GM12878 (cell line): Measurements from ENCODE around the gene SERBP1. TPM values are rescaled to one million over a fixed set of nuclear protein-coding genes. Genes with fewer than 3 reads are reported as not detected.

Experiments
- ATAC-seq: fragments of 200-7000 bp; cut with Tn5 transposase; 3 replicates; pipeline ENCODE4 v1.9.1; 2020; ENCODE audit warnings: mild to moderate bottlenecking, moderate library complexity
- BruUV-seq: library from RNA; stranded (reverse); fragments of 400-500 nt; replicated peaks from 2 replicates; lab custom pipeline; 2021; lab: Mats Ljungman, UMichigan
- CTCF ChIA-PET: fragments of 300-600 bp; sonication (Branson Sonifier 250); formaldehyde crosslinking; extraction: SDS; loops from one replicate; lab custom pipeline; 2021; ENCODE audit warnings: inconsistent platforms; lab: Yijun Ruan, JAX
- POLR2A ChIA-PET: fragments of 350-600 bp; formaldehyde crosslinking; extraction: SDS; loops from one replicate; lab custom pipeline; 2021; ENCODE audit warnings: inconsistent platforms; lab: Charles Lee
- RAD21 ChIA-PET: fragments of 300-600 bp; sonication (Branson Sonifier 250); formaldehyde crosslinking; loops from one replicate; lab custom pipeline; 2023; ENCODE audit warnings: antibody characterized with exemption; ENCODE audit not compliant: unreplicated experiment; lab: Charles Lee
- SMC1A ChIA-PET: fragments of 300-600 bp; sonication (Branson Sonifier 250); formaldehyde crosslinking; loops from one replicate; lab custom pipeline; 2023; ENCODE audit not compliant: unreplicated experiment, uncharacterized antibody; lab: Charles Lee
- DNase-seq: peaks from one replicate; pipeline ENCODE4 v3.0.0-alpha.2; 2011; ENCODE audit warnings: low read depth, low spot score
- FAIRE-seq: peaks from 3 replicates; lab custom pipeline; 2011; peaks lifted over from hg19 to GRCh38; lab: Jason Lieb, UNC
- H2AFZ ChIP-seq: 2 replicates; pipeline ENCODE4 v1.6.0; 2011; ENCODE audit warnings: low read depth, low read length, control low read depth; ENCODE audit not compliant: control insufficient read depth
- H3K27ac ChIP-seq: 2 replicates; pipeline ENCODE4 v1.5.1; 2011; ENCODE audit warnings: control low read depth; ENCODE audit not compliant: control insufficient read depth, insufficient read depth
- H3K27me3 ChIP-seq, 2 experiments: replicated peaks in 1 of 2; 2 replicates each; pipeline versions ENCODE4 v1.6.0 to v1.6.1; 2011; ENCODE audit warnings: low read length in 1 of 2; ENCODE audit not compliant: control insufficient read depth in 2 of 2, insufficient read depth in 2 of 2
- H3K36me3 ChIP-seq, 2 experiments: 2 replicates each; pipeline ENCODE4 v1.5.1; 2011; ENCODE audit warnings: low read length in 1 of 2; ENCODE audit not compliant: control insufficient read depth in 2 of 2, insufficient read depth in 2 of 2
- H3K4me1 ChIP-seq: 2 replicates; pipeline ENCODE4 v1.6.1; 2011; ENCODE audit warnings: mild to moderate bottlenecking, low read length, moderate library complexity, mixed read lengths; ENCODE audit not compliant: control insufficient read depth, insufficient read depth
- H3K4me2 ChIP-seq: 2 replicates; pipeline ENCODE4 v1.6.0; 2011; ENCODE audit warnings: control low read depth; ENCODE audit not compliant: control insufficient read depth, insufficient read depth
- H3K4me3 ChIP-seq: fragments of 200-600 bp; sonication (generic); 2 replicates; pipeline ENCODE4 v1.5.1; 2016
- H3K79me2 ChIP-seq: 2 replicates; pipeline ENCODE4 v1.6.0; 2011; ENCODE audit warnings: low read length; ENCODE audit not compliant: control insufficient read depth, insufficient read depth
- H3K9ac ChIP-seq: 2 replicates; pipeline ENCODE4 v1.8.0; 2011; ENCODE audit warnings: low read length, control low read depth, mixed read lengths; ENCODE audit not compliant: control insufficient read depth, insufficient read depth
- H3K9me3 ChIP-seq: replicated peaks from 3 replicates; pipeline ENCODE4 v1.5.1; 2011; ENCODE audit warnings: mild to moderate bottlenecking, low read length; ENCODE audit not compliant: control insufficient read depth, insufficient read depth
- H4K20me1 ChIP-seq: 2 replicates; pipeline ENCODE4 v1.6.0; 2011; ENCODE audit not compliant: control insufficient read depth, insufficient read depth
- CBX3 ChIP-seq: fragments of 200-600 bp; sonication (generic); IDR thresholded peaks from 2 replicates; pipeline ENCODE4 v1.6.1; 2016; ENCODE audit warnings: low read depth, borderline replicate concordance
- PBX3 ChIP-seq: IDR thresholded peaks from 2 replicates; pipeline ENCODE4 v1.6.1; 2011; ENCODE audit warnings: mild to moderate bottlenecking, low read depth, low read length, moderate library complexity; ENCODE audit not compliant: insufficient replicate concordance
- PKNOX1 ChIP-seq: fragments of 450-650 bp; IDR thresholded peaks from 2 replicates; pipeline ENCODE4 v1.6.1; 2016; ENCODE audit warnings: mild to moderate bottlenecking
- SMAD5 ChIP-seq: IDR thresholded peaks from 2 replicates; pipeline ENCODE4 v1.6.1; 2016; ENCODE audit warnings: antibody characterized with exemption, low read depth
- ZBTB4 ChIP-seq: fragments of 450-650 bp; formaldehyde crosslinking; IDR thresholded peaks from 2 replicates; pipeline ENCODE4 v1.4.0; 2022; ENCODE audit warnings: mild to moderate bottlenecking, moderate library complexity
- WGBS: methylation state at CpG from one replicate; pipeline ENCODE4 v1.1.6; 2016; ENCODE audit warnings: low lambda C conversion rate; ENCODE audit not compliant: insufficient replicate concordance, insufficient coverage; ENCODE audit errors: missing lambda C conversion rate; 5-methylcytosine and 5-hydroxymethylcytosine counted together
- in situ Hi-C: fragments of 300-500 bp; cut with MboI; formaldehyde crosslinking; loops from 9 replicates; pipeline ENCODE4 v1.14.3; 2018; ENCODE audit warnings: mixed read lengths
- intact Hi-C: fragments of 100-400 bp; cut with micrococcal nuclease; formaldehyde crosslinking; loops from one replicate; pipeline ENCODE4 v1.14.2; 2022; ENCODE audit not compliant: unreplicated experiment
- polyA plus RNA-seq, 11 experiments: library from polyadenylated mRNA; depleted of rRNA in 4 of 11; unstranded in 6 of 11; stranded (reverse) in 5 of 11; fragments of >200 nt; fragmentation: Nextera tagmentation in 4 of 11; fragmentation: Illumina TruSeq in 1 of 11; extraction: Ambion mirVana in 4 of 11; extraction: Trizol in 1 of 11; gene quantifications; 1 replicate in 1 of 11; 2 replicates in 10 of 11; pipeline versions ENCODE4 v1.2.1 to v1.2.3, GENCODE V29; 2011 to 2016; ENCODE audit warnings: inconsistent platforms in 2 of 11, missing spikeins in 2 of 11, low read depth in 1 of 11
- total RNA-seq, 4 experiments: library from RNA; depleted of rRNA in 3 of 4; stranded (reverse); fragments of >200 nt in 3 of 4; fragmentation: Illumina TruSeq in 1 of 4; extraction: Trizol in 1 of 4; gene quantifications; 2 replicates each; pipeline versions ENCODE4 v1.2.1 to v1.2.3, GENCODE V29; 2013 to 2021

The SERBP1 gene
- total and polyA plus RNA-seq, 10 of the 15 experiments (the other 5 are each of a cell fraction or from before 2014, with no cell fraction given) = 76.7 to 509 (median 384) TPM

- TF ChIP-seq ZBTB4 (CRISPR knock-in tag) = no peak
- no peak for TF ChIP-seq PBX3
- no peak for TF ChIP-seq CBX3
Measured at GRCh38 chr1:67460676-67461500, 30.7 kb upstream of the SERBP1 start (continued).

- POLR2A ChIA-PET = no interaction called here
- H4K20me1 ChIP-seq = no peaks in the 10 kb centered on the region
- TF ChIP-seq SMAD5 (no peak), PKNOX1 (no peak)
- TF ChIP-seq, all 136 proteins: peak for 0
- H3K9ac ChIP-seq = no peak overlapping the region
- ChIA-PET RAD21 (no interaction called here), SMC1A (interaction anchor here (1.2 to 1.3 kb wide), 2 partner anchors 59 to 244 kb away, joined by 3 read pairs; no protein-coding TSS in a partner anchor), CTCF (no interaction called here)
- H2AFZ ChIP-seq = no peak overlapping the region
- no peaks in the 10 kb centered on the region for H3K4me1 ChIP-seq
- BruUV-seq = no TSS peak
- H3K9me3 ChIP-seq = no peaks in the 10 kb centered on the region
- H3K4me2 ChIP-seq = no peak overlapping the region
- H3K36me3 ChIP-seq = no peaks in the 10 kb centered on the region
- no peak overlapping the region for H3K27ac ChIP-seq
- FAIRE-seq (no peak), ATAC-seq (no peak), DNase-seq (no peak)
- WGBS = 75% methylated on average over 3 of the region's 3 CpGs
- intact Hi-C loops = no loop called here
- H3K79me2 ChIP-seq = no peaks in the 10 kb centered on the region
- no peaks in the 10 kb centered on the region; a peak in 1 of 4 replicates for H3K27me3 ChIP-seq
- in situ Hi-C loops = no loop called here
- H3K4me3 ChIP-seq = no peak overlapping the region
Measured at GRCh38 chr1:67459068-67459467, 28.9 kb upstream of the SERBP1 start.
